NCI-H2196 (cell line): ENCODE data around the gene NOP10.
"Not testable (repeated sequence)": the region's sequence is repeated elsewhere in the genome, so short reads cannot be mapped to it uniquely, and the experiment has no call there.

ENCODE experiments used
- DNase-seq: peaks from one replicate; lab custom pipeline; 2025; ENCODE audit not compliant: unreplicated experiment; lab: John Stamatoyannopoulos, UW

The NOP10 gene

GRCh38 chr15:34359416-34359815 is 16.5 kb upstream of the NOP10 start:
- DNase-seq, result no peak

GRCh38 chr15:34358948-34359347 is 16.0 kb upstream of the NOP10 start:
- DNase-seq, result no peak

GRCh38 chr15:34358367-34358766 is 15.4 kb upstream of the NOP10 start:
- DNase-seq, result no peak

- DNase-seq, result no peak
These were observed 14.7 kb upstream of the NOP10 start for GRCh38 chr15:34357653-34358052.

- DNase-seq, result no peak
These were observed 12.3 kb upstream of the NOP10 start for GRCh38 chr15:34355241-34355640.

GRCh38 chr15:34354286-34354685 is 11.3 kb upstream of the NOP10 start:
- no peak for DNase-seq

- no peak for DNase-seq
These were observed 10.7 kb upstream of the NOP10 start for GRCh38 chr15:34353627-34354026.

- DNase-seq, result not testable (repeated sequence)
These were observed 10.1 kb upstream of the NOP10 start for GRCh38 chr15:34352996-34353395.

GRCh38 chr15:34349769-34350168 is 6.8 kb upstream of the NOP10 start:
- DNase-seq, result no peak

GRCh38 chr15:34348735-34349300 is 5.9 kb upstream of the NOP10 start:
- no peak for DNase-seq

- DNase-seq, result no peak
These were observed 5.2 kb upstream of the NOP10 start for GRCh38 chr15:34347951-34348638.

- not testable (repeated sequence) for DNase-seq
These were observed 661 bp downstream of the NOP10 start for GRCh38 chr15:34342213-34342736.

GRCh38 chr15:34341381-34342212 is 1.3 kb downstream of the NOP10 start:
- no peak for DNase-seq

- DNase-seq, result no peak
These were observed 3.0 kb downstream of the NOP10 start for GRCh38 chr15:34339946-34340345.

GRCh38 chr15:34338347-34338746 is 4.6 kb downstream of the NOP10 start:
- DNase-seq, result no peak

GRCh38 chr15:34337557-34338306 is 5.2 kb downstream of the NOP10 start, which contains the start of gene SLC12A6:
Gene SLC12A6, minus strand, starts transcription at chr15:34337781. Its CDS starts 1,101 bp downstream, at chr15:34336680.
- peak; percentile 77 for DNase-seq

GRCh38 chr15:34336991-34337556 is 5.9 kb downstream of the NOP10 start:
- no peak for DNase-seq

- DNase-seq, result no peak
These were observed 6.5 kb downstream of the NOP10 start for GRCh38 chr15:34336231-34336990.

- no peak for DNase-seq
These were observed 7.5 kb downstream of the NOP10 start for GRCh38 chr15:34335176-34336032.
